ENCODE measurements around the gene CACNG5.

The CACNG5 gene, protein sequence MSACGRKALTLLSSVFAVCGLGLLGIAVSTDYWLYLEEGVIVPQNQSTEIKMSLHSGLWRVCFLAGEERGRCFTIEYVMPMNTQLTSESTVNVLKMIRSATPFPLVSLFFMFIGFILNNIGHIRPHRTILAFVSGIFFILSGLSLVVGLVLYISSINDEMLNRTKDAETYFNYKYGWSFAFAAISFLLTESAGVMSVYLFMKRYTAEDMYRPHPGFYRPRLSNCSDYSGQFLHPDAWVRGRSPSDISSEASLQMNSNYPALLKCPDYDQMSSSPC

DNA sequence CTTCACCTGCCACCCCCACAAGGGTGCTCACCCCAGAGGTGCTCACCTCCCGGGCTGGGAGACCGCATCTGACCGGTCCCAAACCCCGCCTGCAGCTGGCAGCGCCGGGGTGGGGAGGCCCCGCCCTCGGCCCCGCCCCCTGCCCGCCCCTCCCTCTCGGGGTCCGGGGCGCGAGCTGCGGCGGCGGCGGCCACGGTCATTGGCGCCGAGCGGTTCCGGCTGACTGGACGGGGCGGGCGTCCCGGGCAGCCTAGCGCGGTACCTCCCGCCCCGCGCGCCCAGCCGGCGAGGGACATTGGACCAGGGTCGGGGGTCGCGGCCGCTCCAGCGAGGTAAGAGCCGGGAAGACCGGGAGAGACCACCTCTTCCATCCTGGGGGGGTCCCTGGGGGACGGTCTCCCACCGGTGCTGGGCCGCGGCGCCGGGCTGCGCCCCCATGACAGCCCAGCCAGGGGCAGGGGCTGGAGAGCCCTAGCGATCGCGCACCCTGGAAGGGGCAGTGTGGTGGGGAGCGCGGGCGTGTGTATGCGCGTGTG is at the start of gene CACNG5:
CACNG5 (plus strand) TSS at position 199 of the 536 bp plus-strand sequence. CDS start 42,216 bp downstream, outside the sequence.
- ChIA-PET POLR2A (no interaction called here), CTCF (no interaction called here)
- TF ChIP-seq, protein P1, sequence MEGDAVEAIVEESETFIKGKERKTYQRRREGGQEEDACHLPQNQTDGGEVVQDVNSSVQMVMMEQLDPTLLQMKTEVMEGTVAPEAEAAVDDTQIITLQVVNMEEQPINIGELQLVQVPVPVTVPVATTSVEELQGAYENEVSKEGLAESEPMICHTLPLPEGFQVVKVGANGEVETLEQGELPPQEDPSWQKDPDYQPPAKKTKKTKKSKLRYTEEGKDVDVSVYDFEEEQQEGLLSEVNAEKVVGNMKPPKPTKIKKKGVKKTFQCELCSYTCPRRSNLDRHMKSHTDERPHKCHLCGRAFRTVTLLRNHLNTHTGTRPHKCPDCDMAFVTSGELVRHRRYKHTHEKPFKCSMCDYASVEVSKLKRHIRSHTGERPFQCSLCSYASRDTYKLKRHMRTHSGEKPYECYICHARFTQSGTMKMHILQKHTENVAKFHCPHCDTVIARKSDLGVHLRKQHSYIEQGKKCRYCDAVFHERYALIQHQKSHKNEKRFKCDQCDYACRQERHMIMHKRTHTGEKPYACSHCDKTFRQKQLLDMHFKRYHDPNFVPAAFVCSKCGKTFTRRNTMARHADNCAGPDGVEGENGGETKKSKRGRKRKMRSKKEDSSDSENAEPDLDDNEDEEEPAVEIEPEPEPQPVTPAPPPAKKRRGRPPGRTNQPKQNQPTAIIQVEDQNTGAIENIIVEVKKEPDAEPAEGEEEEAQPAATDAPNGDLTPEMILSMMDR (IDR thresholded peaks at IDR 0.05; ENCODE audit: control extremely low read depth, extremely low read depth, low read depth, missing control alignments): no peak
- DNase-seq (ENCODE audit: extremely low spot score): peak; percentile 31

DNA sequence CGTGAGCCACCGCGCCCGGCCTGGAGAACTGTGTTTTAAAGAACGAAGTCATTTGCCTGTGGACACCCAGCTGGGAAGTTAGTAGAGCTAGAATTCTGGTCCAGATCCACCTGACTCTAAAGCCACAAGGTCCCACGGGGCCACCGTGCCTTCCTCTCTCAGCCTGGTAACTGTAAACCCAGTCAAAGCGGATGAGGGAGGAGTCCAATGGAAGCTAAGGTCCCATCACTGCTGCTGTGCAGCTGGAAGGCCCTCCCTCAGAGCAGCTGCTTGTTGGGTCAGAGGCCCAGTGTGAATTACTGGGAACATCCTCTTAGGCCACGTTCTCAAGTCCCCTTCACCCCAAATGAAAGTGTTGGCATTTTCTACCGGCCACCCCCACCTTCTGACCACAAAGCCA is 48.8 kb upstream of the CACNG5 start:
- no peak for DNase-seq (ENCODE audit: extremely low spot score)
- ChIA-PET POLR2A (no interaction called here), CTCF (interaction anchor here (1.3 kb wide), 2 partner anchors 10 to 58 kb away, joined by 3 read pairs; no protein-coding TSS in a partner anchor)
- TF ChIP-seq, protein P1 (IDR thresholded peaks at IDR 0.05; ENCODE audit: control extremely low read depth, extremely low read depth, low read depth, missing control alignments): no peak

DNA sequence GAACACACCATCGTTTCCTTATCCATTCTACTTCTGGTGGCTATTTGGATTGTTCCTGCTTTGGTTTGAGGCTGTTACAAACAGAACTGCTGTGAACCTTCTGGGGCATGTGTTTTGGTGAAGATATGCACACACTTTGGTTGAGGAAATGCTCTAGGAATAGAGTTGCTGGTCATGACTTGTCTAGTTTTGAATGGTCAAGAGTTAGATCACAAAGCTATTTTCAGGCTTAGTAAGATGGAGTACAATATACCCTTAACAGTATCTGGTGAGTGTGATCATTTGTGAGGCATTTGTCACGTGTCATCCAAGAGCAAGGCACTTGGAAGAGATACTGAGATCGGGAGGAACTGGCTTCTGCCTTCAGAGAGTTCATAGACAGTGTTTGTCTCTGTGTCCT is 47.0 kb upstream of the CACNG5 start:
- ChIA-PET POLR2A (no interaction called here), CTCF (no interaction called here)
- DNase-seq (ENCODE audit: extremely low spot score): no peak
- TF ChIP-seq, protein P1 (IDR thresholded peaks at IDR 0.05; ENCODE audit: control extremely low read depth, extremely low read depth, low read depth, missing control alignments): no peak

DNA sequence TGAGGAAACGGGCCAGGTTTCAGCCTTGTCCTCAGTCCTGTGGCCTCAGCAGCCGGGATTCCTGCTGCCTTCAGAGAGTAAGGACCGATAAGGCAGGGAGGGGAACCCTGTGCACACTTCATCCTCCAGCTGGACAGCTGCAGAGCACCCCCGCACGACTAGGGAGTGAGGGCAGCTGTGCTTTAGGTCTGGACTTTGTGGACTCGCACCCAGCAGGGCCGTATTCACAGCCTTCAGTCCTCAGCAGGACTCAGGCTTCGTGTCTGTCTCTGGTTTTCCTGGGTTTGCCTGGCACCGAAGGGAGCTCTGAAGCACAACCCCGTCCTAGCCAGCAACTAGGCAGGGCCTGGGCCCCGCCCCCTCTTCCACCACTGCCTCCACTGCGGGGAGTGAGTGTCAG is 45.8 kb upstream of the CACNG5 start:
- TF ChIP-seq, protein P1 (IDR thresholded peaks at IDR 0.05; ENCODE audit: control extremely low read depth, extremely low read depth, low read depth, missing control alignments): no peak
- ChIA-PET CTCF (no interaction called here), POLR2A (no interaction called here)
- DNase-seq (ENCODE audit: extremely low spot score): no peak

DNA sequence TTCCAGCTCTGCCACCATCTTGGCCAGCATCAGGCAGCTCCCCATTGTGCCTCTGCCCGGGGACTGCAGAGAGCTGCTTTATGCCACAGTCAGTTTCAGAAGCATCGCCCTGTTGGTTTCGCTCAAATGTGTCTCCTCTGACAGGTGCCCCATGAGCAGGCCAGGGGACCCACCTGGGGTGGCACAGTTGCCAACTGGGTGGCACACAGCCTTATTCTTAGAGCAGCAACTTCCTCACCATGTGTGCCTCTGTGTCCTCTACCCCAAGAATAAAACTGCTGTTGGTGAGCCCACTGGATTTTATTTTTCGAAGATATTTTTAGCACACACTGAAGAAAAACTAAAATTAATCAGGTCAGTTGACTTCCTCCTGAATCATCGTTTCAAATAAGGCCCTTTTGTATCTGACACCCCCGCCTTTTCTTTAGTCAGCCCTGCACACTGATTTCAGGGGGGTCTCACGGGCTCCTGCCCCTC is 44.9 kb upstream of the CACNG5 start:
- TF ChIP-seq, protein P1 (IDR thresholded peaks at IDR 0.05; ENCODE audit: control extremely low read depth, extremely low read depth, low read depth, missing control alignments): no peak
- POLR2A ChIA-PET: no interaction called here
- DNase-seq (ENCODE audit: extremely low spot score): no peak
- CTCF ChIA-PET: no interaction called here

DNA sequence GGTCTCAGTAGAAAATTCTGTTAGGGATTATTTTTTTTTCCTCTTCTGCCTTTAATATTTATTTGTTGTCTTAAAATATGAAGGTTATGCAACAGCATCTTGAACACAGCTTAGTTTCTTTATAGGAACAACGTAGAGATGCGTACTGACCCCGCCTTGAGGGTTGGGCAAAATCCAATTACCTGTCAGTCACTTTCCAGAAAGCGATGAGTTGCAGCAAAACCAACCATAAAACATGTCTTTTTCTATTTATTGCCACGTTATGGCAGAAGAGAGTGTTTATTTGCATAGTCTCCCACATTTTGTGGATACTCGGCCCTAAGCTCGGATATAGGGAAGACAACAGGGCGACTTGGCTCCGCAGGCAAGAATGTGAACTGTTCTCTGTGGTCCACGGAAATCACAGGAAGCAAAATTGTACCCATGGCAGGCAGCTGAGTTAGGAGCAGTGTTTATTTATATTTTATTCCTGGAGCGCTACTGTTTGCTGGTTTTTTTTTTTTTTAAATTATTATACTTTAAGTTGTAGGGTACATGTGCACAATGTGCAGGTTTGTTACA is 44.3 kb upstream of the CACNG5 start:
- CTCF ChIA-PET: interaction anchor here (2.0 kb wide), 1 partner anchor 11 kb away, joined by 8 read pairs; no protein-coding TSS in a partner anchor
- POLR2A ChIA-PET: no interaction called here

More for the DNA sequence above, 44.3 kb upstream of the CACNG5 start:
- TF ChIP-seq, protein P1 (IDR thresholded peaks at IDR 0.05; ENCODE audit: control extremely low read depth, extremely low read depth, low read depth, missing control alignments): no peak
- DNase-seq (ENCODE audit: extremely low spot score): no peak

Measured in GM10248 (cell line).